Measurements from ENCODE around the gene TMCC2.

DNA sequence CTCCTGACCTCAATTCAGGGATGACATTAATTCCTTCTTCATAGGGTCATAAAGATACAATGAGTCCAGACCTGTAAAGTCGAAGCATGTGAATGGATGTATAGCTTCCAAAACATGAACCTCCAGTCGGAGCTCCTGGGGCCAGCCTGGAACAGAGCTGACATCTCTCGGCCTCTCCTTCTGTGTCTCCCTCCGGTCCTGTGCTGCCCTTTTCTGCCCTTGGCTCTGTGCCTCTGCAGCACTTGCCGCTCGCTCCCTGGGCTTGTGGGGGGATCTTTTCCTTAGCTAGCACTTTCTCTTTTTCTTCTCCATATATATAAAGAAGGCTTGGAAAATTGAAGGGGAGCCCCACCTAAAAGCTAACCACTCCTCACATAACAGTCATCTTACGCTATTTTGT lies 42.5 kb downstream of the TMCC2 start:
- TF ChIP-seq GATA2 (IDR thresholded peaks at IDR 0.05; ENCODE audit: low read depth, low read length) (no peak), GATA3 (IDR thresholded peaks at IDR 0.05; ENCODE audit: low read depth, low read length) (no peak)

Measured in SH-SY5Y (cell line).